GM20431 (cell line): Measurements from ENCODE around the gene GDF7.

ENCODE experiments used
- in situ Hi-C: fragments of 300-500 bp; cut with MseI, MboI; formaldehyde crosslinking; loops from one replicate; pipeline ENCODE4 v1.15.0; 2020; ENCODE audit warnings: low sequenced_read_pairs; ENCODE audit not compliant: unreplicated experiment

The GDF7 gene

GRCh38 chr2:20627712-20628380 is 39.1 kb upstream of the GDF7 start:
- in situ Hi-C loops: loop anchor here (25.0 kb wide), 1 partner anchor 491 kb away; no protein-coding TSS in a partner anchor

- in situ Hi-C loops: loop anchor here (25.0 kb wide), 1 partner anchor 492 kb away; no protein-coding TSS in a partner anchor
Observed at GRCh38 chr2:20629181-20629580, 37.8 kb upstream of the GDF7 start.

GRCh38 chr2:20629581-20630171 is 37.3 kb upstream of the GDF7 start:
- in situ Hi-C loops: loop anchor here (25.0 kb wide), 1 partner anchor 492 kb away; no protein-coding TSS in a partner anchor

GRCh38 chr2:20630967-20631366 is 36.0 kb upstream of the GDF7 start:
- in situ Hi-C loops: loop anchor here (25.0 kb wide), 1 partner anchor 494 kb away; no protein-coding TSS in a partner anchor

GRCh38 chr2:20631617-20632307 is 35.2 kb upstream of the GDF7 start:
- in situ Hi-C loops: loop anchor here (25.0 kb wide), 1 partner anchor 494 kb away; no protein-coding TSS in a partner anchor

GRCh38 chr2:20632446-20632990 is 34.4 kb upstream of the GDF7 start:
- in situ Hi-C loops: loop anchor here (25.0 kb wide), 1 partner anchor 495 kb away; no protein-coding TSS in a partner anchor

- in situ Hi-C loops: loop anchor here (25.0 kb wide), 1 partner anchor 496 kb away; no protein-coding TSS in a partner anchor
Observed at GRCh38 chr2:20633001-20633400, 33.9 kb upstream of the GDF7 start.

- in situ Hi-C loops: loop anchor here (25.0 kb wide), 1 partner anchor 497 kb away; no protein-coding TSS in a partner anchor
Observed at GRCh38 chr2:20633794-20634506, 33.0 kb upstream of the GDF7 start.

GRCh38 chr2:20634507-20635112 is 32.3 kb upstream of the GDF7 start:
- in situ Hi-C loops: loop anchor here (5.0 to 25.0 kb wide), 2 partner anchors 197 to 497 kb away; no protein-coding TSS in a partner anchor

- in situ Hi-C loops: loop anchor here (5.0 to 25.0 kb wide), 2 partner anchors 198 to 498 kb away; no protein-coding TSS in a partner anchor
Observed at GRCh38 chr2:20635113-20635510, 31.8 kb upstream of the GDF7 start.

GRCh38 chr2:20635675-20636584 is 31.0 kb upstream of the GDF7 start:
- in situ Hi-C loops: loop anchor here (5.0 to 25.0 kb wide), 2 partner anchors 199 to 499 kb away; no protein-coding TSS in a partner anchor

GRCh38 chr2:20637147-20637546 is 29.8 kb upstream of the GDF7 start:
- in situ Hi-C loops: loop anchor here (5.0 to 25.0 kb wide), 2 partner anchors 200 to 500 kb away; no protein-coding TSS in a partner anchor

GRCh38 chr2:20638014-20638413 is 28.9 kb upstream of the GDF7 start:
- in situ Hi-C loops: loop anchor here (5.0 to 25.0 kb wide), 2 partner anchors 201 to 501 kb away; no protein-coding TSS in a partner anchor

- in situ Hi-C loops: loop anchor here (5.0 to 25.0 kb wide), 2 partner anchors 202 to 502 kb away; no protein-coding TSS in a partner anchor
Observed at GRCh38 chr2:20638646-20639430, 28.1 kb upstream of the GDF7 start.

- in situ Hi-C loops: loop anchor here (25.0 kb wide), 1 partner anchor 503 kb away; no protein-coding TSS in a partner anchor
Observed at GRCh38 chr2:20640411-20641122, 26.4 kb upstream of the GDF7 start.
